HG03469 (cell line): Measurements from ENCODE around the gene SORCS1.
"Not testable (repeated sequence)": the region's sequence is repeated elsewhere in the genome, so short reads cannot be mapped to it uniquely, and the experiment has no call there.

Source experiments
- ATAC-seq: cut with Tn5 transposase; IDR thresholded peaks from one replicate; pipeline ENCODE4 v1.9.1; 2021; ENCODE audit warnings: mild to moderate bottlenecking, moderate library complexity, moderate number of reproducible peaks; ENCODE audit not compliant: unreplicated experiment

SORCS1 gene

GRCh38 chr10:106952033-106952432 is 212.5 kb downstream of the SORCS1 start:
- ATAC-seq = no peak

- no peak for ATAC-seq
Observed at GRCh38 chr10:106949680-106950478, 214.6 kb downstream of the SORCS1 start.

- no peak for ATAC-seq
Observed at GRCh38 chr10:106947643-106948042, 216.9 kb downstream of the SORCS1 start.

GRCh38 chr10:106942035-106942662 is 222.4 kb downstream of the SORCS1 start:
- ATAC-seq = no peak

- ATAC-seq = no peak
Observed at GRCh38 chr10:106941297-106942034, 223.0 kb downstream of the SORCS1 start.

- ATAC-seq = no peak
Observed at GRCh38 chr10:106938513-106938912, 226.0 kb downstream of the SORCS1 start.

- peak; percentile 66 for ATAC-seq
Observed at GRCh38 chr10:106935978-106936451, 228.5 kb downstream of the SORCS1 start.

- ATAC-seq = no peak
Observed at GRCh38 chr10:106931853-106932249, 232.7 kb downstream of the SORCS1 start.

GRCh38 chr10:106931159-106931852 is 233.2 kb downstream of the SORCS1 start:
- ATAC-seq = peak; percentile 55

GRCh38 chr10:106930751-106931150 is 233.8 kb downstream of the SORCS1 start:
- ATAC-seq = no peak

GRCh38 chr10:106929291-106929895 is 235.1 kb downstream of the SORCS1 start:
- no peak for ATAC-seq

GRCh38 chr10:106928151-106928550 is 236.4 kb downstream of the SORCS1 start:
- ATAC-seq = not testable (repeated sequence)

GRCh38 chr10:106925191-106925590 is 239.3 kb downstream of the SORCS1 start:
- ATAC-seq = no peak

GRCh38 chr10:106920538-106920937 is 244.0 kb downstream of the SORCS1 start:
- no peak for ATAC-seq

GRCh38 chr10:106919871-106920282 is 244.6 kb downstream of the SORCS1 start:
- ATAC-seq = peak; percentile 73

GRCh38 chr10:106917452-106918055 is 247.0 kb downstream of the SORCS1 start:
- ATAC-seq = no peak

GRCh38 chr10:106914016-106914415 is 250.5 kb downstream of the SORCS1 start:
- no peak for ATAC-seq

- ATAC-seq = no peak
Observed at GRCh38 chr10:106913348-106913747, 251.2 kb downstream of the SORCS1 start.

GRCh38 chr10:106911096-106911495 is 253.4 kb downstream of the SORCS1 start:
- ATAC-seq = no peak

- no peak for ATAC-seq
Observed at GRCh38 chr10:106910666-106911065, 253.8 kb downstream of the SORCS1 start.
